HG03457 (cell line): ENCODE data around the gene GPR3.
"Not testable (repeated sequence)": the region's sequence is repeated elsewhere in the genome, so short reads cannot be mapped to it uniquely, and the experiment has no call there.

Experiments
- ATAC-seq: cut with Tn5 transposase; IDR thresholded peaks from one replicate; pipeline ENCODE4 v1.9.1; 2021; ENCODE audit warnings: moderate number of reproducible peaks; ENCODE audit not compliant: unreplicated experiment

The GPR3 gene

GRCh38 chr1:27377760-27378495 is 14.5 kb upstream of the GPR3 start:
- ATAC-seq: no peak

DNA sequence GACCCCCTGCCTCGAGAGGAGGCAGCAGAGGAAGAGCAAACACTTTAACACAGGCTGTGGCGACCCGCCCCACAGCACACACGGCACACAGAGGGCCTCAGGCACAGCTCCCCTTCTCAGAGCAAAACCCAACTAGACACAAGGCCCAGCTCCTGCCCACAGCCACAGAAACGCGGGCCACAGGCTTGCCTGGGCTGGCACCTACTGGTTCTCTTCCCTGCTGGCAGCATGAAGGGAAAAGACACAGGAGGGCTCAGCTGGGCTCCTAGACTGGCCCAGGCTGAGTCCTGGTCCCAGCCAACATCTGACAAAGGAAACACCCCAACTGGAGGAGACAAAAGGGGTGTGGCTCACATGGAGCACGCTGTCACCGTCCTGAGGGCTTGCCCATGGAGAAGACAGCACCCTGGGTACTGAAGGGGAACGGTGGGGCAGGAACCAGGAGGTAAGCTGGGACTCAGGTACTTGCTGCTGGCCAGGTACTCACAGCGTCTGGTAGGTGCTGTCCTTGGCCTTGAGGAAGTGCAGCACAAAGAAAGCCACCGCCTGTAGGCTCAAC is 12.8 kb upstream of the GPR3 start:
- ATAC-seq: no peak

GRCh38 chr1:27380224-27380623 is 12.2 kb upstream of the GPR3 start:
- ATAC-seq: no peak

DNA sequence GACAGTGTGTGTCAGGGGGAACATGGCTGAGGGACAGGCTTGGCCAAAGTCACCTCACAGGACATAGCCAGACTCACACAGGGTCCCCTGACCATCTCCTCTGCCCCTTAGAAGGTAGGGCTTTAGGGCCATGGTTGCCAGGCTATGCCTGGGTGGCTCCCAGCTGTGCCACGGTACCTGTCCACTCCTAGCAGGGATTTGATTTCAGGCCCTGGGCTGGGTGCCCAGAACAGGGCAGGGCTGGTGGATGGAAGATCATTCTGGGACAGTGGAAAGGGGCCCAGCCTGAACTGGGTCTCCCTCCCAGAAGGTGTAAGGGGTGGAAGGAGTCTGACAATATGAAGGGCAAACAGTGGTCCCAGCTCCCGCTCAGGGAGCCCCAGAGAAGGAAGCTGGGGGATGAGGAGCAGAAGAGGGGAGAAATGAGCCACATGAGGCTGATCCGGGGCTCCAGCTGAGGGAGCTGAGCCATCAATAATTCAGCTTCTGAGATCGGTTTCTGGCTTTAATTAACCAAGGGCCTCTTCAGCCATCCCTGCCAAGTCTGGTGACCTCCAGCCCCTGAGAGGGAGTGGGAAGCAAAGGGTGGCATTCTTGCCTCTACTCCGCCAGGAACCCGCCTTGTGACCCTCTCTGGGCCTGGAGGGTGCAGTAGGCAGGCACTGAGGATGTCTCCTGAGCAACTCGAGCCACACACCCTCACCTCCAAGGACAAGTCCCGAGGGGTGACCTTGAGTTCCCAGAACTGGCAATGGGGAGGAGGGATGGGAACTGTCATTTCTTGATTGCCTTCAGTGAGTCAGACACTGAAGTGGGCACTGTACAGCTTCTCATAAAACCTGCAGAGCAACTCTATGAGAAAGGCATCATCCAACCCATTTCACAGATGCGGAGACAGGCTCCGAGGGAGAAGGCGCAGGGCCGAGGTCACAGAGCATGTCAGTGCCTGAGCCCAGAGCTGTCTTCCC is 11.4 kb upstream of the GPR3 start:
- no peak for ATAC-seq

DNA sequence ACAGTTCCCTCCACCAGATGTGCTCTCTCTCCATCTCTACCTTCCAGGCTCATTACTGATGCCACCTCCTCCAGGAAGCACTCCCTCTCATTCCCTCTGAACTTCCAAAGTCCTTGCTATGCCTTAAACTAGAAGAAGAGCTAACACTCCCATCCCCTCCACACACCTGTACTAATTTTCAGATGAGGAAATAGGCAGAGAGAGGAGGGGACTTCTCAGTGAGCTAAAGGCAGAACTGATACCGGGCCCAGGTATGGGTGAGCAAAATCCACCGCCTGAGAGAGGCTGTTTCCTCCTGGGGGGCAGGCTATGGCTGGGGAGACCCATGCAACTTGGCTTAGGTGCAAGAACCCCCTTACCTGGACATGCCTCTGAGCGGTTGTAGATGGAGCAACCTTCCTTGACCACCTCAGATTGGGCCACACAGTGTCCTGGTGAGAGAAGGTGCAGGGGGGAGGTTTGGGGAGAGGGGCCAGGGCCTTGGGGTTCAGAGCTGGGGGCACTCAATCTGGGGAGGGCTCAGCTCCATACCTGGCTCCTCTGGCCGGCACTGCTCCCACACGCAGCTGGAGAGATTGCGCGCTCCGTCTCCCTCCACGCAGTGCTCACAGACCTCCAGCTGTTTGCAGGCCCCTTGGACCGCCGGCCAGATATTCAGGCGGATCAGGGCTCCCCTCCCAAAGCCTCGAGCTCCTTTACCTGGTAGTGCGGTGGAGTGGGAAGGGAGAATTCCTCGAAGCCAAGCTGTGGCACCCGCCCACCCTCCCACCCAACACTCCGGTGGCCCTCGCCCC is 10.3 kb upstream of the GPR3 start:
- no peak for ATAC-seq

DNA sequence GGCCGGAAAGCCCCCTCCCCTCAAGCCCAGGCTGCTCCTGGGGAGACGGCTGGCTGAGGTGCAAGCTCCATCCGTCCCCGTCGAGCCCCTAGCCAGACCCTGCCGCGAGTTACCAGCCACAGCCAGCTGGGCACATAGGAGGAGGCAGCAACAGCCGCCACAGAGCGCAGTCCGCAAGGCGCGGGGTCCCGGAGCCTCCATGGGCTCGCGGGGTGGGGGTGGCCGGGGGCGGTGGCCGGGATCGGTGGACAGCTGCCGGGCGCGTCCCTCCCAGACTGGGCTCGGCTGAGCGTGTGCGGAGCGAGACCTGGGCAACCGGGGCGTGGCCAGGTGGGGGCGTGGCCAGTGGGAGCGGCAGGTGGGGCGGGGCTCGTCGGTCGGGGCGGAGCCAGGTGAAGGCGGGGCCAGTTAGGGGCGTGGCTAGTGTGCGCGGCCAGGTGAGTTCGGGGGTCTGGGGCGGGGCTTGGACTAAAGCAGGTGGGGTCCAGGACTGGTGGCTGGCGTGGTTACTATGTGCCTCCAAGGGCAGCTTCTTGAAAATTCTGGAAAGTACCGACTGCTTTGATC is 9.3 kb upstream of the GPR3 start, which contains the start of gene CD164L2:
TSS of gene CD164L2 (minus strand) at position 295 of the 567 bp plus-strand sequence. CDS start at position 201, 94 bp downstream.
- no peak for ATAC-seq

- no peak for ATAC-seq
Measured at GRCh38 chr1:27383661-27384060, 8.8 kb upstream of the GPR3 start.

GRCh38 chr1:27384797-27385196 is 7.6 kb upstream of the GPR3 start:
- ATAC-seq: not testable (repeated sequence)

DNA sequence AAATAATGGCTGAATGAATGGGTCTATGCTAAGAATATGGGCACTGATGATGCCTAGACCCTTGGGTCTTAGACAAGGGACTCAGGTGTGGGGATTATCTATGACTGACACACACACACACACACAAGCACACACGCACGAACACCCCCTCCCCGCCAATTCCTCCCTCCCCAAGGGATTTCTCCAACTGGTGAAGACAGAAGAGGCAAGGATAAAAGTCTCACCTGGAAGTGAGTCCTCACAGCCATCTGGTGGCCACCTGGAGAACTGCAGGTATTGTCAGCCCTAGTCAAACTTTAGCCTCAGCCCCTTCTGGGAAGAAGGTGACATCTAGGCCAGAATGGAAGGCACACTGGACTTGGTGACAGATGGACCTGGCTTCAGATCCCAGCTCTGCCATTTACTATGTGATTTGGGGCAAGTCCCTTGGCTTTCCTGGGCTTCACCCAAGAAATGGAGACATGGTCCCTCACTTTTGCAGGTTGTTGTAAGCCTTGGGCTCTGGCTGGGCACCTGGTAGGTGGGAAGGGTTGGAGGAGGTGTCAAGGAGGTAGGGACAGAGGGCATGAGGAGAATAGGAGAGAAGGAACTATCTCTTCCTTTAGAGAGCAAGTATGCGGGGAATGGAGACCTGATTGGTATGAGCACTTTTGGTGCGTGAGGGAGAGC is 4.0 kb upstream of the GPR3 start:
- no peak for ATAC-seq

DNA sequence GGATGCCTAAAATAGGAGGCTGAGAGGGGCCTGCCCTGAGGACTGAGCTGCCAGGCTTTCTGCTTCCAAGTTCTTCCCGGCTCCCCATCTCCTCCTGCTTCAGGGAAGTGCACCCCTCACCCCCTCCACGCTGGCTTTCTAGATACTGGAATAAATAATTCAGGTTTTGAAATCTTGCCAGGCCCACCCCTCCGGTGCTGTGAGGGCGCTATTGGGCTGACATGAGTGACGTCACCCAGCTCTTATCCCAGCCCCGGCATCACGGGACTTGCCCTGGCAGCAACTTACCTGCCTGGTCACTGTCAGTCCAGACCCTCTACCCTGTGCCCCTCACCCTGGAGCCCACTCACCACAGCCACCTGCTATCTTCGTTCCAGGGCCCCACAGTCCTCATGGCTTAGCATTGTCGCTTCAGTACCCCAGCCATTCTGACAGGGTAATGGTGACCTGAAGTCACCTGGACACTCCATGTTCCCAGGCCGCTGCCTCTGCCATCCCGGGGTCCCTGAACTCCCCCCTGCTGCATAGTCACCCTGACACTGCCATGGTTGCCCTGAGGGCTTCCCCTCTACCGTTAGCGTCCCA is 819 bp upstream of the GPR3 start:
- ATAC-seq: no peak

GRCh38 chr1:27392778-27393635 is 585 bp downstream of the GPR3 start:
- peak; percentile 12 for ATAC-seq

DNA sequence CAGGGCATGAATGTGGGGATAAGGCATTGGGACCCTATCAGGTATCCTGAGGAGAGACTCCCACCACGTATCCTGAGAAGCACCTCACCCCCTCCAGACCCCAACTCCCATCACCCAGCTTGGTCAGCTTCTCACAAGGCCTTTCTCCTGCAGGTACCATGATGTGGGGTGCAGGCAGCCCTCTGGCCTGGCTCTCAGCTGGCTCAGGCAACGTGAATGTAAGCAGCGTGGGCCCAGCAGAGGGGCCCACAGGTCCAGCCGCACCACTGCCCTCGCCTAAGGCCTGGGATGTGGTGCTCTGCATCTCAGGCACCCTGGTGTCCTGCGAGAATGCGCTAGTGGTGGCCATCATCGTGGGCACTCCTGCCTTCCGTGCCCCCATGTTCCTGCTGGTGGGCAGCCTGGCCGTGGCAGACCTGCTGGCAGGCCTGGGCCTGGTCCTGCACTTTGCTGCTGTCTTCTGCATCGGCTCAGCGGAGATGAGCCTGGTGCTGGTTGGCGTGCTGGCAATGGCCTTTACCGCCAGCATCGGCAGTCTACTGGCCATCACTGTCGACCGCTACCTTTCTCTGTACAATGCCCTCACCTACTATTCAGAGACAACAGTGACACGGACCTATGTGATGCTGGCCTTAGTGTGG is 1.3 kb downstream of the GPR3 start:
- ATAC-seq: no peak

DNA sequence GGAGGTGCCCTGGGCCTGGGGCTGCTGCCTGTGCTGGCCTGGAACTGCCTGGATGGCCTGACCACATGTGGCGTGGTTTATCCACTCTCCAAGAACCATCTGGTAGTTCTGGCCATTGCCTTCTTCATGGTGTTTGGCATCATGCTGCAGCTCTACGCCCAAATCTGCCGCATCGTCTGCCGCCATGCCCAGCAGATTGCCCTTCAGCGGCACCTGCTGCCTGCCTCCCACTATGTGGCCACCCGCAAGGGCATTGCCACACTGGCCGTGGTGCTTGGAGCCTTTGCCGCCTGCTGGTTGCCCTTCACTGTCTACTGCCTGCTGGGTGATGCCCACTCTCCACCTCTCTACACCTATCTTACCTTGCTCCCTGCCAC is 1.8 kb downstream of the GPR3 start:
- no peak for ATAC-seq

GRCh38 chr1:27394925-27395324 is 2.5 kb downstream of the GPR3 start:
- no peak for ATAC-seq

- ATAC-seq: no peak
Measured at GRCh38 chr1:27395441-27396195, 3.2 kb downstream of the GPR3 start.

GRCh38 chr1:27397110-27397509 is 4.7 kb downstream of the GPR3 start:
- ATAC-seq: no peak

DNA sequence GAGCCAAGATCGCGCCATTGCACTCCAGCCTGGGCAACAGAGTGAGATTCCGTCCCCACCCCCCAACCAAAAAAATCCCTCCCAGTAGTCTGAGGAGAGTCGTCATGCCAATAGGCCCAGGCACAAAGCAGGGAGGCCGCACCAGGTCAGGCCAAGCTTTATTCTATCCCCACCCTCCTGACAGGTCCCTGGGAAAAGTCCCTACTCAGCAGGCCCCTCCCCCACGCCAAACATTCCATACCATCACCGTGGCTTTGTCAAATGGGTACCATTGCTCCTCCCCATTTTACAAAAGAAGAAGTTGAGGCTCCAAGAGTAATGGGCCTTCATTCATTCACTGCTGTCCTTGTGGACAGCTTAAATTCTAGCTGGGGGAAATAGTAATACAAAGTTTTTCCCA is 5.3 kb downstream of the GPR3 start:
- no peak for ATAC-seq
